Adipose tissue (tissue), 3 donors: Measurements from ENCODE around the gene PLA2G7. TPM values are rescaled to one million over a fixed set of nuclear protein-coding genes. Genes with fewer than 3 reads are reported as not detected.
"Not testable (repeated sequence)": the region's sequence is repeated elsewhere in the genome, so short reads cannot be mapped to it uniquely, and the experiment has no call there.

Experiments used
- H3K27ac ChIP-seq: one replicate; pipeline ENCODE4 v1.5.1; 2013; ENCODE audit warnings: low read depth, low read length
- WGBS, 3 donors: extraction: QIAGEN DNeasy Blood & Tissue Kit; methylation state at CpG; one replicate each; pipeline ENCODE4 v1.1.7; 2013; 5-methylcytosine and 5-hydroxymethylcytosine counted together
- polyA plus RNA-seq, 3 donors: library from polyadenylated mRNA; stranded (reverse); fragments of 200-250 nt; gene quantifications; one replicate each; pipeline ENCODE4 v1.2.3, GENCODE V29; 2013
- donor health status: healthy with polysubstance abuse.
- donor health status: Bipolar disorder and iron deficiency.
- donor health status: healthy.

Gene PLA2G7
- polyA plus RNA-seq, 3 donors = 0.25 to 0.74 (median 0.34) TPM

DNA sequence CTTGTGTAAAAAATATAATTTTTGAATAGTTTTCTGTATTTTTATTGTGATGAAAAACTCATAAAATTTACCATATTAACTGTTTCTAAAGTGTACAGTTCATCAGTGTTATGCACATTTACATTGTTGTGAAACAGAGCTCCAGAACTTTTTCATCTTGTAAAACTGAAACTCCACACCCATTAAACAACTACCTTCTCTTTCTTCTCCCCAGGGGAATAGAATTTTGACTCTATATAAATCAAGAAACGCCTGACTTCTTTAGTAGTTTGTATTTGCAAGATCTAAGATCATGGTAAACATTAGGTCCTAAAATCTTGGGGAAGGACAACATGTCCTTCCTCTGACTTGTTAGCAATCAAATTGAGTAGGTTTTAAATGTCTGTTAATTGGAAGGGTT is 20.7 kb upstream of the PLA2G7 start:
- WGBS, 3 donors = 37 to 60% (median 60%) methylated on average over 1 of the region's 1 CpG
- H3K27ac ChIP-seq = no peak overlapping the region

DNA sequence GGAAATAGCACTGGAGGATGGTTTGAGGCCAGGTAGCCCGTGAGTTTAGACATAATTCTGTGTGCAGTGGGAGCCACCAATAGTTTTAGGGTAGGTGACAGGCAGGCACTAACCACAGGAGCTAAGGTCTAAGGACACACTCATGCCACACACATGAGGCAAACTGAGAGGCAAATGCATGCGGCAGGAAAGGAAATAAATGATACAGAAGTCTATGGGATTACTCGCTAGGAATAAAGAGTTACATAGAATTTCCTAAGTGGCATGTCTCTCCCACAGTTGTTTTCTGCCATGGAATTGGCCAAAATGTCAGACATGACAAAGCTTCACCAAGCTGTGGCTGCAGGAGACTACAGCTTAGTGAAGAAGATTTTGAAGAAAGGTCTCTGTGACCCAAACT is 16.5 kb upstream of the PLA2G7 start:
- WGBS, 3 donors = 64 to 88% (median 76%) methylated on average over 3 of the region's 3 CpGs
- H3K27ac ChIP-seq = no peak overlapping the region

DNA sequence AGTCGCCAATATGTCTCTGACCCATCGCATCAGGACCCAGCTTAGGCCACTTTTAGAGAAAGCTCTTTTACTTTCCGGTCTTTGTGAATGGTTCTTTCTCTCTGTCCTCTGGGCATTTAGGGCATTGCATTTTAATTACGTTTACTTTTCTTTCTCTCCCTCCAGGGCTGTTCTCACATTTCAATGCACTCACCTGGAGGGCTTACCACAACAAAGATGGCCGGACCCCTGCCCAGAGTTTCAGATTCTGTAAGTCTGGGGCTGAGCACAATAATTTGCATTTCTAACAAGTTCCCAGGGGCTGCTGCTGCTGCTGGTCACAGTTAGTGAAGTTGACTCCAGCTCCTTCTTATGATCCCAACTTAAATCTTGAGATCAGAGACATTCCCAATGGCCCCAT is 14.6 kb upstream of the PLA2G7 start:
- 76 to 96% (median 93%) methylated on average over 5 of the region's 5 CpGs for WGBS, 3 donors
- H3K27ac ChIP-seq = no peak overlapping the region

DNA sequence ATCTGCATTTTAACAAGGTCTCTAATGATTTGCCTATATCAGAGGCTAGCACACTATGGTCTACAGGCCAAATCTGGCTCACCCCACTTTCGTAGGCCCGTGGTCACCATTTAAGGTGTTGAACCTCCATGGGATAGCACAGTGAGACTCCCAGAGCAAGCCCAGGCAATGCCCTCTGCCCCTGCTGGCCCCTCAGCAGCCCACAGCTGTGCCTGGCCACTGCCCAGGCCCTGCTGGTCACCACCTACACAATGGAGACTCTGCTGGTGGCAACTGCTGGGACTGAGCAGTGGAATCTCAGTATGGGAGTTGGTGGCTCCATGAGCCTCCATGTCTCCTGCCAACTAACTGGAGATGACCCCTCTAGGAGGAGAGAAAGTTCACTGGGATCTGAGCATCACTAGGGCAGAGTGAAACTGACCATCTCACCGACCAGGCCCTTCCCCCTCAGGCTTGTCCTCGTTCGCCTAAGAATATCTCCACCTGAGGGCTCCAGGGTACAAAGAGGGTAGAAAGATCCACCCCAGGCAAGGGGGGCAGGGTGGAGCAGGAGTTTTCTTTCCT is 13.8 kb upstream of the PLA2G7 start:
- no peak overlapping the region for H3K27ac ChIP-seq
- WGBS, 3 donors = 89 to 96% (median 92%) methylated on average over 5 of the region's 5 CpGs

DNA sequence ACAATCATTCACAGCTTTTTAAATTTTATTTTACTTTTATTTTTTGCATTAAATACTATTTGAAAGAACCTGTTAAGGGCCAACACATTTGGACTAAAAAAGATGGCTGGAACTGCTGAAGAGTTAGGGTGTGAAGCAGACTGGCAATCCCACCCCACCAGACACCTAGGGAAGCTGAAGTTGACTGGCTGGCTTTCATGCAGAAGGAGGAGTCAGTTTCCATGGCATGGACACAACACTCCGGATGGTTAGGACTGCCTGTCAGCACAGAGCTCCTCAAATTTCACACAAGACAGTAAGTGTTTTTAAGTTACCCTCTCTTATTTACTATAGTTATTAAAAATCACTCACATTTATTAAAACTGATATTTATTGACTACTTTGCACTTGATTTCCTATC is 11.5 kb upstream of the PLA2G7 start, which contains the start of gene ANKRD66:
Gene ANKRD66, plus strand, starts transcription at position 238 of the 400 bp plus-strand sequence. CDS start 5,016 bp downstream, outside the sequence.
- 57 to 87% (median 72%) methylated on average over 1 of the region's 1 CpG for WGBS, 3 donors
- H3K27ac ChIP-seq = no peak within 1 kb of the TSS

DNA sequence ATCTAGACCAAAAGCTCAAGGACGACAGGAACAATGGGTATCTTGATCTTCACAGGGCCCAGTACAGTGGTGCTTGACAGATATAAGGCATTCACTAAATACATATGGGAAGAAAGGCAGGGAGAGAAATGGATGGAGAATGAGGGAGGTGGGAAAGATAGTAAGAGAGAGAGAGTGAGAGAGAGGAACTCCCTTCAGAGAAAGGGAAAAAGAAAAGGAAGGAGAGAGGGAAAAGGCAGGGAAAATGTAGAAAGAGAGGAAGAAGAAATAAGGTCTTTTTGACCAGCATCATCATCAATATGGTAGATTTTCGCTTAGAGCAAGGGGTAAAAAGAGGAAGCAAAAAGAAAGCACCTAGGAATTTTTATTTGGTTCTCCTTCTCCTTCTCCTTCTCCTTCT is 10.8 kb upstream of the PLA2G7 start:
- 62 to 69% (median 66%) methylated on average over 2 of the region's 2 CpGs for WGBS, 3 donors
- H3K27ac ChIP-seq = no peak overlapping the region

DNA sequence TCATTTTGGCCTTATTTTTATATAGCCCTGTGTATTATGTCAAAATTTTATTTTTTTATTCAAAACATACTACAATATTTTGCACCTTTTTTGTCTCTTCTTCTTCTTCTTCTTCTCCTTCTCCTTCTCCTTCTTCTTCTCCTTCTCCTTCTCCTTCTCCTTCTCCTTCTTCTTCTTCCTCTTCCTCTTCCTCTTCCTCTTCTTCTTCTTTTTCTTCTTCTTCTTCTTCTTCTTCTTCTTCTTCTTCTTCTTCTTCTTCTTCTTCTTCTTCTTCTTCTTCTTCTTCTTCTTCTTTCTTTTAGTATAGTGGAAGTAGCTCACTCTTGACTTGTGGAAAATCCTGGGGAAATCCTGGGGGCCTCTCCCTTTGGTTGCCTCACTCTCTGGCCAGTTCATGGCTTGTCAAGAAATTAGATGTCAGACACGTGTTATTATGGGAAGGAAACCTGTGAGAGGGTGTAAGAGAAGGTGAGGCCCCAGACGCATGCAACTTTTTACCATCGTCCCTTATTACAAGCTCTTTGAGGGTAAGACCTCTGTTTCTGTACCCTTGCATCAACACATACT is 9.1 kb upstream of the PLA2G7 start:
- not testable (repeated sequence) for H3K27ac ChIP-seq
- WGBS, 3 donors = 73 to 80% (median 78%) methylated on average over 3 of the region's 3 CpGs

DNA sequence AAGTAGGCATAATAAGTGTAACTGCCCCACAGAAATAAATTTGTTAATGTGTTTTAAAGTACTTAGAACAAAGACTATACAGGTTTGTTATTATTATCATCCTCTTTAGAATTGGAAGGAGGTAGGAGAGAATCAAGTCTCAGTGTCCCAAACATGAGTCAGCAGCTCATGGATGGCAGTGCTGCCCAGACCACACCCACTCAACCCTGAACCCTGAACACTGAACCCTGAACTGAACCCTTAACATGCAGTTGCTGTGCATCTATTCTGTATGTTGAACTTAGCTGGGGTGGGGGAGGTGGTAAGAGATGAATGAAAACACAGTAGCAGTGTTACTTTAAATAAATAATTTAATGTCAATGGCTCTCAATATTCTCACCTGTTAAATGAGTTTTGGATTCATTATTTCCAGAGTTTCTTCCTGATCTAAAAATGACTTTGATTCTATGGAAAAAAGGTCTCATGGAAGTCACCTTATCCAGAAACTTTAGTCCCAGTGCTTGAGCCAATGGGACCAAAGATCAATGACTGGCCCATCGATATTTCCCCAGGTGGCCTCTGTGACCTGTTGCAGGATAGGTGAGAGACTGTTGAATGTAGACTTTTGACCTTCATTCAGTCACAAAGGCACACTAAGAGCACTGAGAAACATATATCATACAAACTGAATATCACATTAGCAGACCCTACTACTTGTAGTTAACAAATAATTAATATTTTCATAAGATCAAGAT is 8.4 kb upstream of the PLA2G7 start:
- 80 to 92% (median 87%) methylated on average over 1 of the region's 1 CpG for WGBS, 3 donors
- H3K27ac ChIP-seq = no peak overlapping the region

DNA sequence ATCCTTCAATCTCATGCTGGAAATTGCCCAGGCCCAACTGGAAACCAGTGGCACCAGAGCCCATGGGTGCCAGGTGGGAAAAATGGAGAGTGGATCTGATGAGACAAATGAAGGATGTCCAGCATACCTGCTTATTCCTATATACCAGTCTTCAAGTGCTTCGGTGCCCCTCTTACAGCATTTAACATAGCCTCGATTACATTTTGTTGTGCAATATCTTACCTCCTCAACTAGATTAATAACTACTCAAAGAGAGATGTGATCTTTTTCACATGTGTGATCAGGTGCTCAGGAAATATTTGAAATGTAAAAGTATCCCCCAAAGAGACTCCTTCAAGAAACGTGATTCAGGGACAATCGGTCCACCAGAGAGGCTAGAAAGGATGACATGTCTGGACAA is 6.7 kb upstream of the PLA2G7 start:
- H3K27ac ChIP-seq = no peak overlapping the region
- WGBS, 3 donors = 93 to 96% (median 95%) methylated on average over 4 of the region's 4 CpGs

DNA sequence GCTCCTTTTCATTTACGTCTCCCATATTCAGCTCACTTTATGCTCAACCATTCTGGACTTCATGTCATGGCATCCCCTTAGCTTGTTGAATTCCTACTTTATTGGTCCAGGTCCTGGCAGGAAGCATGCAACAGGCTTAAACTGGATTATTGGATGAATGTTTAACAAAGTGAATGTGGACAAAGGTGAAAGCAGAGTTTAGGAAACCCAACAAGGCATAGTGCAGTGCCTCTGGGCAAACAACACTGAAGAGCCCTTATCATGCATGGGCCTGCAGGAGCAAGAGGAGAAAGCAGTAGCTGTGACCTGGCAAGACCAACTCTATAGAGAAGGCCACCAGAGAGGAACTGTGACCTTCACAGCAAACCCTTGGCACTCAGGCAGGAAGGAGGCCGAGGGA is 6.3 kb upstream of the PLA2G7 start:
- no peak overlapping the region for H3K27ac ChIP-seq
- 64 to 95% (median 86%) methylated on average over 2 of the region's 2 CpGs for WGBS, 3 donors

DNA sequence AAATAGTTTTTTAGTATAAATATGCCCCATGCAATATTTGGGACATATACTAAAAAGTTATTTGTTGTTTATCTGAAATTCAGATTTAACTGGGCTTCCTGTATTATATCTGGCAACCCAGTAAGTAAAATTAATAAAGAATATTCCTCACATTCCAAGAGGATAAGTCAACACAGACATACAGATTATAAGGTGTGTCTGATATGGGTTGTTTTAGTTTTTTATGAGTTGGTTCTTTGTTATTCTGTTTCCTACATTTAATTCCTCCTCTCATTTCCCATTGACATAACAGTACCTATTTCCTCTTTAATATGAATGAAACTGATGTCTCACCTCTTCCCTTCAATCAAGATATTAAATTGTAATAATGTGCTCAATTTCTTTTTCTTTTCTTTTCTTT is 1.7 kb upstream of the PLA2G7 start:
- H3K27ac ChIP-seq = no peak overlapping the region

DNA sequence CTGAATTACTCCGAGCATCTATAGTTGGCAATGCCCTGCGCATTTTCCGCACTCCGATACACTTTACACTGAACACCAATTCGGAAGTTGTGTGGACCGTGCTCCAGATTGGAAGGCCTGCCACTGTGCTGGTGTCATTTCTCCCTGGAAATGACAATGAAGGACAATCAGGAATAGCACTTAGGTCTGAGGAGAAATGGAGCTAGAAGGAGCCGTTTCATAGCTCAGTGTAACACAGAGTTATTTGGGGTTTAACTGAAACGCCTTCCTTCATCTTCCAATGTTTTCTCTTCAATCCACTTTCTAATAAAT is 501 bp upstream of the PLA2G7 start:
- H3K27ac ChIP-seq = no peak overlapping the region
- 13 to 31% (median 22%) methylated on average over 8 of the region's 8 CpGs for WGBS, 3 donors

DNA sequence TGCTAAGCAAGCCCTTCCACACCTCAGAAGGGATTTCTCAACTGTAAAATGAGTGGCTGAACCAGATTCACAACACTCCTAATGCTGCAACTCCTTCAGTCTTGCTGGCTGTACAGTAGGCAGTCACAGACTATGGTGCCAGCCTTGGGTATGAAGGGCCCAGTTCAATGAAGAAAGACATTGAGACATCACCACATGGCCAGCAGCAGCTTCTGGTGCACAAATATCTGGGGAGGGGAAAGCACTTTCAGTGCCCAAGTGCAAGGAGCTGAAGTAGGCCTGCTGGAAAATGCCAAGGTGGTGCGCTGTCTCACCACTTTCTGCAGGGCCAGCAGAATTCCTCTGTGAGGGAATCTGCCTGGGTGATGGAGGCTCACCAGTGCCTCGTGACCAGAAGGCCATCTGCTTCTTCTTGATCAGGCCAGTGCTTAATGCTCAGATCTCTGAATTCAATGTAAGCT is 1.8 kb downstream of the PLA2G7 start:
- WGBS, 3 donors = 93 to 99% (median 95%) methylated on average over 2 of the region's 2 CpGs
- no peak overlapping the region for H3K27ac ChIP-seq

DNA sequence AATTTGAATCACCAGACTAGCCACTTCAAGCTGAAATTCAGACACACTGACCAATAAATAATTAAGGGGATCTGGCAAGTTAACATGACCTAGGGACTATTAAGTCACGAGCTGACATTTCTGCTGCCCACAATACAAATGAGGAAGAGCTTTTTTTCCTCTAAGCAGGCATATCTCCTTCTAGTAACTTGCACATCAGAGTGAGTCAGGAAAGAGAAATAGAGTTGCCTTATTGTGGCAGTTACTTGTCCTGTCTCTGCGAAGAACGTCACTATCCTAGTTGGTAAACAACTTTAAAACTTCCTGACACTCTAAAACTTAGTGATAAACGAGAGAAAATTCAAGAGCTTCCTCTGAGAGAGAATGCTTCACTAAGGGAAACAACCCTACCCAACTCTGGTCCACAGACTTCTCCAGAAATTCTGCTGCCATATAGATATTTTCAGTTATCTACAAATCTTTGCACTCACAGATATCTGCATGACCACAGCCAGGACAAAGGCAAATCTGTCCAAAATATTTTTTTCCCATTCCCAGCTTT is 4.2 kb downstream of the PLA2G7 start:
- no peak overlapping the region for H3K27ac ChIP-seq
- 31 to 54% (median 32%) methylated on average over 4 of the region's 4 CpGs for WGBS, 3 donors

DNA sequence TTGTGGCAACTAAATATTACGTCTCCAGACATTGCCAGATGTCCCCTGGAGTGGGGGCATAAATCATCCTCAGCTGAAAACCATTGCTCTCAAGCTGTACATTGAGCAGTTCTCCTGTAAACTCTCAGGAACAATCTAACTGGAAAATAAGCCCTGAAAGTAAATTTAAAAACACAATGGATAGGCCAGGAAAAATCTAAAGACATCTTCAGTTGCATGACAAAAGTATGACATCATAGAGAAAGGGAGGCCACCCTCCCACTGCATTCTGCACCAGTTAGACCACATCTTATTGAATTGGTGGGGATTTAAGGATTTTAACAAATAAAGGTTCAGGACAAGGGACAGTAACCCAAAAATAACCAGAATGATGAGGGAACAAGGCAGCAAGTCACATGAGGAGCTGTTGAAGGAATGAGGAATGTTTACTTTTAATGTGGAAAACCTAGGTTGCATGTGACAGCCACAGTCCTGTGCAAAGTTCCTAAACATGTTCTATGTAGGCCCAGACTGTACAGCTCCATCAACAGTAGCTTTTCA is 5.3 kb downstream of the PLA2G7 start:
- H3K27ac ChIP-seq = no peak overlapping the region
- 69 to 89% (median 75%) methylated on average over 1 of the region's 1 CpG for WGBS, 3 donors

DNA sequence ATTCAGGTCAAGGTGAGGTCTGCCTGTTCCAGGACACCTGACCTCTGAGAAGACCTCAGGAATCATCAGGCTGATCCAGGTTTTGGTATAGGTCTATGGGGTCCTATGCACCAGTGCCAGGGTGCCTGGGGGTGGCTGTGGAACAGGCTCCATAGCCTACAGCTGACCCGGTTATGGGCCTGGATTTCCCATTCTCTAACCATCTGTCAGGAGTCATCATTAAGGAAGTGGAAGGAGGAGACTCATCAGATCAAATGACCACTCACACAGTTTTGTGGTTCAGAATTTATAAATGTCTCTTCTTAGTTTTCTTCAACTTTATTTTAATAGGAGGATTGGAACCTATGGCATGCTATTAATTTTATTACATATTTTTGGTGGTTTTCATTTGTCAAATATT is 14.8 kb downstream of the PLA2G7 start:
- WGBS, 3 donors = 85 to 86% (median 86%) methylated on average over 1 of the region's 1 CpG
- no peak overlapping the region for H3K27ac ChIP-seq

DNA sequence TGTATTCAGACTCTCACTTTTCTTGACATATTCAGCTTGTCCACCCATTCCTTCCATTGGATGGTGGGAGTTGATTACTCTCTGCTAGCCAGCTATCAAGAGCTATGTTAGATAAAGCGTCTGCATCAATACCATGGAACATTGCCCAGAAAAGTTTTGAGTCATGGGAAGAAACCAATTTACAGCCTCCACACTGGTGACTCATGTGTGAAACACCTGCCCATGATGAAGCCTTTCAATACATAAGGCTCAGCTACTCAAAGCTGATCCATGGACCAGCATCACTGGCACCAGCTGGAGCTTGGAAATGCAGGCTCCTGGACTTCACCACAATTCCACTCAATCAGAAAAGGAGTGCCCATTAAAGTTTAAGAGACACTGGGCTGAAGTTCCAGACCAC is 16.1 kb downstream of the PLA2G7 start:
- no peak overlapping the region for H3K27ac ChIP-seq
- WGBS, 3 donors = 38 to 71% (median 68%) methylated on average over 1 of the region's 1 CpG

DNA sequence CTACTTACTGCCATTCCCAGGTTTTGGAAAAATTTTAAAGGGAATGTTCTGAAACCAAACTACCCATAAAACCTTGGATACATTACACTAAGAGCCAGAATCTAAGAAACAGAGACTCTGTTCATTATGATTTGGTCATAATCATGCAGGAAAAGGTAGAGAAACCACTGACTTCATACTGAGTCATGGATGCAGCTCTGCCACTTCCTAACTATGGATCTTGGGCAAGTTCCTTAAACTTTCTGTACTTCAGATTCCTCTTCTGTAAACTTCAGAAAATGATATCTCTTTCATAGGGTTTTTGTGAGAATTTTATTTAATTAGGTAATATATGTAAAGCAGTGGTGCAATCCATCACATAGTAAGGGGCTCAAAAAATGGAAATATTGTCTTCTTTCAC is 20.0 kb downstream of the PLA2G7 start:
- no peak overlapping the region for H3K27ac ChIP-seq

DNA sequence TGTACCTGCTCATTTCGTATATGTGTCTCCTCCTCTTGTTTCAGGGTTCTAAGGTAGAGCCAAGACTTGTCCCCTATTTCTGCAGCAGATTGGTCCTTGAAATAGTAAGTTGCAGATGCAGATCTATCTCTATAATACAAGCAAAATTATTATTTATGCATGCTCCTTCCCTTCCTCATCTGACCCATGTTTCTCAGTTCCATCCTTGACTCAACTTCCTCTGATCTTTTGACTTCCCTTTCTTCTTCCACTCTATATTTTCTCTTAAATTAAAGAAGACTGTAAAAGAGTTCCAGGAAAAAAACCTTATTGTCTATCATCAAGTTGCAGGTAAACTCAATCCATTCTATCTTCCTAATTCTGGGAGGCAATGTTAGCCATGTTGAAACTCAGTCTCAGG is 23.7 kb downstream of the PLA2G7 start:
- WGBS, 3 donors = 92 to 100% (median 94%) methylated on average over 1 of the region's 1 CpG
- no peak overlapping the region for H3K27ac ChIP-seq

DNA sequence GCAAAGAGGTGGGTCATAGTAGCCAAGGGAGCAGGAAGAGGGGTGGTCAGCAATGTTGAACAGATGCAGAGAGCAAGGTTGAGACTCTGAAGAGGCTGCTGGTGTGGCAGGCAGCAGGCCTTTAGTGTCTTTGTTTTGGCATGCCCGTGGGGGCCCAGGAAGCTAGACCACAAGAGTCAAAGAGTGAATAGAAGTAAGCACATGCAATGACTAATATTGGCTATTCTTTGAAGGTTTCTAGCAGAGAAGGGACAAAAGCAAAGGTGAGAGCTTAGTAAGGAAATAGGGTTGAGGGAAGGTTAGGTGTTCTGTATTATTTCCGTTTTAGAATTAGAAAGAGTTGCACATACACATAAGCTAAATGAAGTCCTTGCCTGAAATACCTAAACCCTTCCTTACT is 28.7 kb downstream of the PLA2G7 start:
- H3K27ac ChIP-seq = no peak overlapping the region
- 86 to 89% (median 88%) methylated on average over 2 of the region's 2 CpGs for WGBS, 3 donors
